GM19463 (cell line): Measurements from ENCODE around the gene PPL.
"Not testable (repeated sequence)": the region's sequence is repeated elsewhere in the genome, so short reads cannot be mapped to it uniquely, and the experiment has no call there.

Experiments
- ATAC-seq: cut with Tn5 transposase; IDR thresholded peaks from one replicate; pipeline ENCODE4 v1.9.1; 2021; ENCODE audit warnings: mild to moderate bottlenecking, moderate library complexity; ENCODE audit not compliant: unreplicated experiment

PPL gene, protein sequence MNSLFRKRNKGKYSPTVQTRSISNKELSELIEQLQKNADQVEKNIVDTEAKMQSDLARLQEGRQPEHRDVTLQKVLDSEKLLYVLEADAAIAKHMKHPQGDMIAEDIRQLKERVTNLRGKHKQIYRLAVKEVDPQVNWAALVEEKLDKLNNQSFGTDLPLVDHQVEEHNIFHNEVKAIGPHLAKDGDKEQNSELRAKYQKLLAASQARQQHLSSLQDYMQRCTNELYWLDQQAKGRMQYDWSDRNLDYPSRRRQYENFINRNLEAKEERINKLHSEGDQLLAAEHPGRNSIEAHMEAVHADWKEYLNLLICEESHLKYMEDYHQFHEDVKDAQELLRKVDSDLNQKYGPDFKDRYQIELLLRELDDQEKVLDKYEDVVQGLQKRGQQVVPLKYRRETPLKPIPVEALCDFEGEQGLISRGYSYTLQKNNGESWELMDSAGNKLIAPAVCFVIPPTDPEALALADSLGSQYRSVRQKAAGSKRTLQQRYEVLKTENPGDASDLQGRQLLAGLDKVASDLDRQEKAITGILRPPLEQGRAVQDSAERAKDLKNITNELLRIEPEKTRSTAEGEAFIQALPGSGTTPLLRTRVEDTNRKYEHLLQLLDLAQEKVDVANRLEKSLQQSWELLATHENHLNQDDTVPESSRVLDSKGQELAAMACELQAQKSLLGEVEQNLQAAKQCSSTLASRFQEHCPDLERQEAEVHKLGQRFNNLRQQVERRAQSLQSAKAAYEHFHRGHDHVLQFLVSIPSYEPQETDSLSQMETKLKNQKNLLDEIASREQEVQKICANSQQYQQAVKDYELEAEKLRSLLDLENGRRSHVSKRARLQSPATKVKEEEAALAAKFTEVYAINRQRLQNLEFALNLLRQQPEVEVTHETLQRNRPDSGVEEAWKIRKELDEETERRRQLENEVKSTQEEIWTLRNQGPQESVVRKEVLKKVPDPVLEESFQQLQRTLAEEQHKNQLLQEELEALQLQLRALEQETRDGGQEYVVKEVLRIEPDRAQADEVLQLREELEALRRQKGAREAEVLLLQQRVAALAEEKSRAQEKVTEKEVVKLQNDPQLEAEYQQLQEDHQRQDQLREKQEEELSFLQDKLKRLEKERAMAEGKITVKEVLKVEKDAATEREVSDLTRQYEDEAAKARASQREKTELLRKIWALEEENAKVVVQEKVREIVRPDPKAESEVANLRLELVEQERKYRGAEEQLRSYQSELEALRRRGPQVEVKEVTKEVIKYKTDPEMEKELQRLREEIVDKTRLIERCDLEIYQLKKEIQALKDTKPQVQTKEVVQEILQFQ (N-terminal part only)

DNA sequence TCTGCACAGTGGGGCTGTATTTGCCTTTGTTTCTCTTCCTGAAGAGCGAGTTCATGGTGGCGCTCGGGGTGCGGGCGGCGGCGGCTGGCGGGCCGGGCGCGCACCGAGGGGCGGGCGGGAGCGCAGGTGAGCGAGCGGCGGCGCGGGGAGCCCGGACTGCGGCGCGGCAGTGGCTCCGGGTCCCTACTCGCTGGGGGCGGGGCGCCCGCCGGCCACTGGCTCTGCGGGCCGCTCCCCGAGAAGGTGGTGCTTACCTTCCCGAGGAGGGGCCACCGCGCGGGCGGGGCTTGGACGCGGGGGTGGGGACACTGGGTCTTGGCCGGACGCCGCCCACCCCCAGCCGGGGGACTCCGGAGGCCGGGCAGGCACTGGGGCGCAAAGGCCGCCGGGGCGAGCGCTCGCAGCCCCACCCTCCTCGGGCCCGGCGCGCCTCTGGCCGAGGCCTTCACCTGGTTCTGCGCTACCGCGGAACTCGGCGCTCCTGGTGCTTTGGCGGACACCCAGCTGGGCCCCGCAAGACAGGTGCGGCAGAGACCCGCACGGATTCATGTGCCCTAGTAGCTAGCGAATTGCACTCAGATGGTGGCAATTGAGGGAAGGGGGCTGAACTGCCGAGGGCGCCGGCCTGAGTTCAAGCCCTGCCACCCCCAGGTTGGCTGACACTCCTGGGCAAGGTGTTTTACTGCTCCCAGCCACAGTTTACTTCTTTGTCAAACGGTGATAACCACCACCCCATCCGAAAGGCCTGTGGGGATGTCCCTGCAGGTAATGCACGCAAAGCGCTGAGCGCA is at the start of gene PPL:
TSS of gene PPL (minus strand) at position 158 of the 791 bp plus-strand sequence. CDS start at position 55, 103 bp downstream.
- no peak for ATAC-seq

DNA sequence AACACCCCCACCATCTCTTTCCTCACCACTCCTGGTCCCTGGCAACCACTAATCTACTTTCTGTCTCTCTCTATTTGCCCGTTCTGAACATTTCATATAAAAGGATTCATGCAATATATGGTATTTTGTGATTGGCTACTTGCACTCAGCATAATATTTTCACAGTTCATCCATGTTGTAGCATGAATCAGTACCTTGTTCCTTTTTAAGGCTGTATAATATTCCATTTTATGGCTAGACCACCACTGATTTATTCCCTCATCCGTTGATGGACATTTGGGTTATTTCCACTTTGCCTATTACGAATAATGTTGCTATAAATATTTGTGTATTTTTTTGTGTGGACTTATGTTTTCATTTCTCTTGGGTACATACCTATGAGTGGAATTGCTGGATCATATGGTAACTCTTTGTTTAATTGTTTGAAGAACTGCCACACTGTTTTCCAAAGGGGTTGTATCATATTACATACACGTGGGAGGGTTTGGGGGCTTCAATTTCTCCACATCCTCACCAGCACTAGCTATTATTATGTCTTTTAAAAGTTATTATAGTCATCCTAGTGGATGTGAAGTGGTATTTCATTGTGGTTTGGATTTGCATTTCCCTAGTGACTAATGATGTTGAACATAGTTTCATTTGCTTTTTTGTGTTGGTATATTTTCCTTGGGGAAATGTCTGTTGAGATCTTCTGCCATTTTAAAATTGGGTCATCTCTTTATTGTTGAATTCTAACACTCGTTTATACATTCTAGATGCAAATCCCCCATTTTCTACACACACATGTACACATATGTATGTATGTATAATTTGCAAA is 47.4 kb upstream of the PPL start:
- ATAC-seq = no peak

DNA sequence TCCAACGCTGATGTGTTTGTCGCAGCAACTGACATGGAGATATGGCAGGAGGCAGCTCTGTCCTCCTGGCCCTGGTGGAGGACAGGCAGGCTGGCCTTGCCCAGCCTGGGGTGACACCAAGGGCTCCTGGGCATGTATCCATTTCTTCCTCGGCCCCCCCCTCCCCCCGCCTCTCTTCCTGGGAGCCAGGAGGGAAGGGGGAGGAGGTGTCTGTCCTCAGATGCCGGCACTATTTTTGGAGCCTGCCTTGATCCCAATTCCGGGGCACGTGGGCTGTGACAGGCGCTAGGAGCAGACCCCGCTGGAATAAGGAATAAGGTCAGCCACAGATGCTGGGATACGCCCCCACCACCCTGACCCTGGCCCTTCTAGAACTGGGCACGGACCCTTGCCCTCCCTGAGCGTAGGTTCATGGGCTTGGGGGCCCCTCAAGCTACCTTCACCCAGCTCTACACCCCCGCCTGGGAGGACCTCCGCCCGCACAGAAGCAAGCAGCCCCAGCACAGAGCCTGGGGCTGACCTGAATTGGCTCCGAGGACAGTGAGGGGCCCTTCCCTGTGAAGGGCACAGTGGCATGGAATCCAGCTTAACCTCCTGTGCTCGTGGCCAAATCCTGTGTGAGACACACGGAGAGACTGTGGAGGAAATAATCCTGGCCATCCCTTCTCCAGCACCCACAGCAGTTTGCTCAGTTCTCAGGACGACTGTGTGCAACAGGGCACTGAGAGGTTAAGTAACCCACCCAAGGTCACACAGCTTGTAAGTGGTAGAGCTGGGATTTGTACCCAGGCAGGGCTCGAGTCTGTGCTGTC is 45.3 kb upstream of the PPL start:
- ATAC-seq = no peak

DNA sequence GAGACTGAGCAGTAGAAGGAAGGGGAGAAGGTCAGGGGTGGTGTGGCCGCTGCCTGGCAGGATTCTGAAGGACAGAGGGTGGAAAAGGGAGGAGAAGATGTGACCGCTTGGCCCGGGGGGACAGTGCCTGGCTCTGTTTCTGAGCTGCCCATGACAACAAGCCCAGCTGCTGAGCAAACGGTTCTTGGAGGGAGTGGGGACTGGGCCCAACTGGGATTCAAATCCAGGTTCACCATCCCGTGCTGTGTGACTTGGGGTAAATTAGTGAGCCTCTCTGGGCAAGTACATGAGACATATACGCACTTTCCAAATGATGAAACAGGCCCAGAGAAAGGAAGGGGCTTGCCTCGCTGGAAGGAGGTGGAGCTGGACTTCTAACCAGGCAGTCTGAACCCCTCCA is 44.5 kb upstream of the PPL start:
- no peak for ATAC-seq

DNA sequence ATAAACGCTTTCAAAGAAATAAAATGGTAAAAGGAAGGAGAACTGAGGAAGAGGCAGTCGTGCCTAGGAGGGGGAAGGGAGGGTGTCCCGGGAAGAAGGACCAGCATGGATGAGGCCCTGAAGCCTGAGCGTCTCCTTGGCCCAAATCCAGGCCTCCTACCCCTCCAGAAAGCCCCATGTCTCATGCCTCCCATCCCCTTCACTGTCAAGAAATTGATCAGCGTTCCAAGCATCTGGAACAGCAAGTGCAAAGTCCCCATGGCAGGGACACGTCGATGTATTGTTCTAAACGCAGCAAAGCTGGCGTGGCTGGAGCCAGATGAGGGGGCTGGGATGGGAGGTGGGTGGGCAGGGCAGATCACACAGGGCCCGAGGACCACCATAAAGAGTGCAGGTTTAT is 43.7 kb upstream of the PPL start:
- ATAC-seq = no peak

DNA sequence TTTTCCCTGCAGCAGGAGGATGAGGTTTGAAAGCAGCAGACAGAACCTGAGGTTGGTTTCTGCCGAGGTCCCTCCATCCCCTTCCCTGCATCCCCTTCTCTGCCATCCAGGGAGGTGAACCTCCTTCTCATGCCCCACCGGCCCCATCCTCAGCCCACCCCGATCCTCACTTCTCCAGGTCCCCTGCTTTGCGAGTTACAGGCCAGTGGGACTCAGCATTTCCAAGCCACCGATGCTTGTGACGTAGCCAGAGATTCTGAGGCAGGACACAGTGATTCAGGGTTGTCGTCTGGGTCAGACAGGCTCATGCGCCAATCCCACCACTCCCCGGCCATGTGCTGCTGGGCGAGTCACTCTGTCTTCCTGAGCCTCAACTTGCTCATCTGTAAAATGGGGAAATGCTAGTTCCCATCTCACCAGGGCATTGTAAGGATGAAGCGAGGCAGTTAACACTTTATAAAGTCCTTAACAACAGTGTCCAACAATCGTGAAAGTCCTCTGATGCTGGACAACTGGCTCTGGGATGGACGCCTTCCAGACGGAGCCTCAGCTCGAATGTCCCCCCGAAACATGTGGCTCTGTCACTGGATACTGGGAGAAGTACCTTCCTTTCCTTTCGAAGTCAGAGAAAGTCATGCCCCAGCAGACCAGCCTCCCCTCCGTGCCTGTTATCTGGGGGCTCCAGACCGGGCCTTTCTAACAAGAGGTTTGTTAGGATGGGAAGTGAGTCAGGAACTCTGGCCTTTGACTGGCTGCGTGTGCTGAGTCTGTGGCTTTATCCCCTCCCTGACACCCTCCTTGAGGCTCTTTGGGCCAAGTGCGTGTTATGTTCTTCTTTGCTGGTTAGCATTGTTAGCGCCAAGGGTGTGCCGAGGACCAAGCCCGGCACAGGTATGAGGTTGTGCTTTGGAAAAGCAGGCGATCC is 43.0 kb upstream of the PPL start:
- ATAC-seq = no peak

DNA sequence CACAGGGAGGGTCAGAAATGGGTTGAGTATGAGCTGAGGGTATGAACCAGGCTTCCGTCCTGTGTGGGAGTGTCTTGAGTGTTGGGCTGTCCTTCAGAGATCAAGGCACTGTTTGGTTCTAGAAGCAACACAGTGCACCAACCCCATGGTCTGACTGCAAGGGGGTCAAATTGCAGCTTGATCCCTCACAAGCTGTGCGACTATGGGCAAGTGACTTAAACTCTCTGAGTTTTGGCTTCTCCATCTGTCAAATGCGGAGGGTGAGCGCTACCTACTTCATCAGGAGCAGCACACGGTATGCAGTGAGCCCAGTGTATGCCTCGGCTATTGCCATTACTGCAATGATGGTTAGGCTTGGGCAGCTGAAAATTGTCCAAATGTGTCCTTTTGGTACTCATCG is 42.2 kb upstream of the PPL start:
- ATAC-seq = no peak

DNA sequence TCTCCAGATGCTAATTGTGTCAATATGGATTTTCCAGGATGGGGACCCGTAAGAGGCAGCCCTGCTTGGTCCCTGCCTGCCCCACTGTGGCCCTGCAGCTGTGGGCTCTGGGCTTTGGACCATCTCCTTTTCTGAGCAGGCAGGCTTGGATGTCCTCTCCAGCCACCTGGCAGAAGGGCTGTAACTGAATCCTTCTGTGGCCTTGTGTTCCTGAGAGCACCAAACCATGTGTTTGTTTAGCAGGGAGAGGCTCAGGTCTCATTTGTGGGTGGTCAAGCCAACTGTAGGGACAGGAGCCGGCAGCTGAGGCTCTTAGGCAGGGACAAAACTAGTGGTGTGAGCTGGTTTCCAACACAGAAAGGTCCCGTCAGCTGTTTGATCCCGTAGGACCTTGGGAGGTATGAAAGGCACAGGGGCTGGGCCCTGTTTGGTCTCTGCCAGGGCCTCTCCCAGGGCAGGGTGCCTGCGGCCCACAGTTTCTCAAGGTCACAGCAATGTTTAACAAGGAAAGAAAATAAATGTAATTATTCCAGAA is 39.7 kb upstream of the PPL start:
- no peak for ATAC-seq

DNA sequence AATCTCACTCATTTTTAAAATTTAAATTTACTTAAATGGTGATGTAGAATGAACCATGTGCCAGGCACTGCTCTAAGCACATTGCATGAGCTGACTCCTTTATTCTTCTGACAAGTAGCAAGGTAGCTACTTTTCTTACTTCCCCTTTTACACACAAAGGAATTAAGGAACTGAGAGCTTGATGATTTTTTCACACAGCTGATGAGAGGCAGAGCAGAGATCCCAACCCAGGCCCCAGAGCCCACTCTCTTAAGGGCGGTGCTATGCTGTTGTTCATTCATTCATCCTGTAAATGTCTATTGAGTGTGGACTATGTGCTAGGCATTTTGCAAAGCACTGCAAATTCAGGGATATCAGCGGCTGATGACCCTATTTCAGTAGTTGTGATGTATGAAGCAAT is 39.1 kb upstream of the PPL start:
- peak; percentile 94 for ATAC-seq

DNA sequence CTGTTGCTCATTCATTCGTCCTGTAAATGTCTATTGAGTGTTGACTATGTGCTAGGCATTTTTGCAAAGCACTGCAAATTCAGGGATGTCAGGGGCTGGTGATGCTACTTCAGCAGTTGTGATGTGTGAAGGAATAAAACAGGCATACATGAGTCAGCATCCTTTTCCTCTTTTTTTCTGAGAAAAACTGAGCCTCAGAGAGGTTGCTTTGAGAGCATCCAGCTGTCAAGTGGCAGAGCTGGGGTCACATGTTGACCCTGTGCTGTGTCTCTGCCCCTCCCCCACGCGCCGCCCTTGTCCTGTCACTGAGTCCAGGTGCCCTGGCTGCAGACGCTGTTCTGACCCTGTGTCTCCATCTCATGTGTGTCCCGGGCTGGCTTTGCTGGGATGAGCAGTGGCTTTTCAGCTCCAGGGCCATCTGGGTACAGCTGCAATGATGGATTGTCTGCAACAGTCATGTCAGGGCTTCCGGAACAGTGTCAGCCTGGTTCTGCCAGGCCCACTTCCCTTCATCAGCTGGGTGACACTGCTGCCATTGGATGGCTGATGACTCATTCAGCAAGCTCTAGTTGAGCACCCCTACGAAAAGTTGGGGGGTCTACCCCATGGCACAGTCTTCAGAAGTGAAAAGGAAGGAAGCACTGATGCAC is 36.1 kb upstream of the PPL start:
- ATAC-seq = no peak

DNA sequence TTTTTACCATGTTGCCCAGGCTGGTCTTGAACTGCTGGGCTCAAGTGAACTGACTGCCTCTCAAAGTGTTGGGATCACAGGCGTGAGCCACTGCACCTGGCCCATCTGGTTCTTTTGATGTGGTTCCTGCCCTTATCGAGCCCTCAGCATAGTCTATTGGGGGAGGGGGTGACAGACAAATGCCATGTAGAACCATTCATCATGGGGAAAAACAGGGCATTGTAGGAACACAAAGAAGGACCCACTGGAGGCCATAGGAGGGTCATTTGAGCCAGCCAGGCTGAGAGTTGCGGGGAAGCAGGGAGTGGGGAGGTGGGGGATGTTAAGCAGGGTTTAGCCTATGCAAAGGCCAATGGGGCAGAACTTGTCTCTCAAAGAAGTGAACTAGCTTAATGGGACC is 33.1 kb upstream of the PPL start:
- ATAC-seq = no peak

DNA sequence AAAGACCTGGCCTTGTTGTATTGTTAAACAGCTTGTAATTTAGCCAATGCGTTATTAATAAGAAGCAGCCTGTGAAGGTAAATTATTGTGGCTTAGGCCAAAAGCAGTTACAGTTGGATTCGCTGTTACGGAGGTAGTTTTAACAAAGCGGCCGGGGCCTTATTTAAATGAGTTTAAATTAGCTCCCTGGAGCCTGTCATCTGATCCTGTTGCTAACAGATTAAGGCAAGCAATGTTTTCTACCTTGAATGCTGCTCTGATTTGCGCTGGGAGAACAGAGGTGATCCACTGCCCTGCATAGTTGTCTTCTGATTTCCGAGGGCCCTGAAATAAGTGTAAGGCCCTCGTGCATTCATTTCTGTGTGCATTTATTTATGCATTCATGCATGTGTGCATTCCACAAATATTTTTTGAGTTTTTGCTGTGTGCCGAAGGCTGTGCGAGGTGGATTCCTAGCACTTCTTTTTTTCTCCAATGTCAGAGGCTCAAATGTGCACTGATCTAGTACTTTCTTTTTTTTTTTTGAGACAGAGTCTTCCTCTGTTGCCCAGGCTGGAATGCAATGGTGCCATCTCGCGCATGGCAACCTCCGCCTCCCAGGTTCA is 32.0 kb upstream of the PPL start:
- no peak for ATAC-seq

DNA sequence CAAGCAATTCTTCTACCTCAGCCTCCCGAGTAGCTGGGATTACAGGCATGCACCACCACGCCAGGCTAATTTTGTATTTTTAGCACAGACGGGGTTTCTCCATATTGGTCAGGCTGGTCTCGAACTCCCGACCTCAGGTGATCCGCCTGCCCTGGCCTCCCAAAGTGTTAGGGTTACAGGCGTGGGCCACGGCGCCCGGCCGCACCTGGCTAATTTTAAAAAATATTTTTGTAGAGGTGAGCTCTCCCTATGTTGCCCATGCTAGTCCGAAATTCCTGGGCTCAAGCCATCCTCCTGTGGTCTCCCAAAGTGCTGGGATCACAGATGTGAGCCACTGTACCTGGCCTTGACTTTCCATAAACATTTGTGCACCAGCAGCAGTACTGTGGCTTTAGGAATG is 31.3 kb upstream of the PPL start:
- not testable (repeated sequence) for ATAC-seq

DNA sequence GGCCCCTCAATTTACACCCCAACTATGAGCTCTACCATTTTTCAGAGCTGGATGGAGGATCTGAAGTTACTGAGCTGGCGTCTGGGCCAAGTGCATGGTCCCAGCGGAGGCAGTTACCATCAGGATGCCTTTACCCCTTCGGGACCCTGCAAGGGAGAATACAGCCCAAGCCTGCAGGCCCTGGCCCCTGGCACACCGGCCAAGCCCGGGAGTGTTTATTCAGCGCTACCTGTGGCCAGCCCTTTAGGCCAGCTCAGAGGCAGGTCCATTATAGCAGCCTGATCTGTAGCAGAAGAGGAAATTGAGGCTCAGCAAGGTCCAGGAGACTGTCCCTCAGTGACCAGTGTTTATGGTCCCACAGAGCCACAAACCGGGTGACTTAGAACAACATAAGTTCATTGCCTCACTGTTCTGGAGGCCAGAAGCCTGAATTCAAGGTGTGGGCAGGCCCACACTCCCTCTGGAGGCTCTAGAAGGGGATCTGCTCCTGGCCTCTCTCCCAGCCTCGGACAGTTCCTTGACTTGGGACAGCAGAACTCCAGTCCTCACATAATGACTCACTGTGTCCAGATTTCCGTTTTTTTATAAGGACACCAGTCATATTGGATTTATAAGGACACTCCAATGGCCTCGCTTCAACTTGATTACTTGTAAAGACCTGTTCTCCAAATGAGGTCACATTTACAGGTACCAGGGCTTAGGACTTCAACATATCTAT is 29.9 kb upstream of the PPL start:
- ATAC-seq = no peak

DNA sequence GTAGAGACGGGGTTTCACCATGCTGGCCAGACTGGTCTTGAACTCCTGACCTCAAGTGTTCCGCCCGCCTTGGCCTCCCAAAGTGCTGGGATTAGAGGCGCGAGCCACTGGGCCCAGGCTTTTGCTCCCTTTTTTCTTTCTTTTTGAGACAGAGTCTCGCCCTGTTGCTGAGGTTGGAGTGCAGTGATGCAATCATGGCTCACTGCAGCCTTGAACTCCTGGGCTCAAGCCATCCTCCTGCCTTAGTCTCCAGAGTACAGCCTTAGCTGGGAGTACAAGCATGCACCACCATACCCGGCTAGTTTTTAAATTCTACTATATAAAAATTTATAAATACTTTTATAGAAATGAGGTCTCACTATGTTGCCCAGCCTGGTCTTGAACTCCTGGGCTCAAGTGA is 26.6 kb upstream of the PPL start:
- not testable (repeated sequence) for ATAC-seq

DNA sequence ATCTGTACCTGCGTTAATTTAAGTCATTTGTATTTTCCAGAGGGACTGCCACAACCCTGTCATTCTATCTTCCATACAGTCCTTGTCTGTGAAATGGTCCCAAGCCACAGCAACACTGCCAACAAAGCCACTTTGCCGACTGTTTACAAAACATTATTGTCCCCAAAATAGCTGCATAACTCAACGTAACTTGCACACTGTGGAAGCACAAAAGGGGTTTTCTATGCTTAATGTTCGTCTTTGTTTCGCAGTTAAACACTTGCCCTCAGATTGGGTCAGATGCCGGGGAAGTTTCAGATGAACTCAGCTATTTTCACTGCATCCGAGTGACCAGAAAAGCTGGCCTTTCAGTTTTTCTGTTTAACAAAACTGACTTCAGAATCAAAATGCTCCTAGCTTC is 25.8 kb upstream of the PPL start:
- no peak for ATAC-seq
